ENCODE results near the gene OR1F1. TPM values are rescaled to one million over a fixed set of nuclear protein-coding genes. Genes with fewer than 3 reads are reported as not detected.

Gene OR1F1
- total and polyA plus RNA-seq, 9 of the 15 experiments (the other 6 are each of a cell fraction or from before 2014, with no cell fraction given): 0.15 to 0.61 (median 0.35) TPM; not detected in 3

- TF ChIP-seq TCF3 (CRISPR knock-in tag; IDR thresholded peaks at IDR 0.05) (no peak), ZNF707 (CRISPR knock-in tag; conservative IDR thresholded peaks at IDR 0.05) (no peak), ZNF717 (CRISPR knock-in tag; IDR thresholded peaks at IDR 0.05) (no peak), ELK3 (CRISPR knock-in tag; IDR thresholded peaks at IDR 0.05) (no peak), IRF9 (tag; IDR thresholded peaks at IDR 0.05) (no peak), LARP7 (IDR thresholded peaks at IDR 0.05) (no peak), ZKSCAN8 (CRISPR knock-in tag; IDR thresholded peaks at IDR 0.05) (no peak), ZNF584 (CRISPR knock-in tag; IDR thresholded peaks at IDR 0.05; ENCODE audit: low read depth) (no peak), ZNF239 (CRISPR knock-in tag; IDR thresholded peaks at IDR 0.05) (no peak), HMBOX1 (IDR thresholded peaks at IDR 0.05) (no peak), ZNF354B (CRISPR knock-in tag; IDR thresholded peaks at IDR 0.05) (no peak), NONO (IDR thresholded peaks at IDR 0.05; ENCODE audit: low read depth in 2 of 2, low read length in 1 of 2) (no peak), RREB1 (CRISPR knock-in tag; IDR thresholded peaks at IDR 0.05) (no peak), HLTF (IDR thresholded peaks at IDR 0.05) (peak; percentile 17; the same call in 1 of the 2 replicates), ADNP (tag; IDR thresholded peaks at IDR 0.05) (peak; percentile 73; the same call in 1 of the 2 replicates), ZNF695 (CRISPR knock-in tag; IDR thresholded peaks at IDR 0.05) (no peak), BHLHE40 (IDR thresholded peaks at IDR 0.05; ENCODE audit: low read length) (0 out of 2 replicates have a peak, but pooled peaks have one; percentile 1), ZNF174 (CRISPR knock-in tag; IDR thresholded peaks at IDR 0.05) (no peak), POLR3G (IDR thresholded peaks at IDR 0.05; ENCODE audit: extremely low read depth, insufficient read length, insufficient replicate concordance) (no peak)
Observed at GRCh38 chr16:3182608-3183444, 5.2 kb upstream of the OR1F1 start (continued).
